Measurements from ENCODE around the gene SHROOM1.

SHROOM1 gene

GRCh38 chr5:132787076-132787475 lies 43.4 kb downstream of the SHROOM1 start:
- in situ Hi-C loops (cut with MboI; ENCODE audit: low pct_unique_long_range_greater_than_20kb, low sequenced_read_pairs) = no loop called here
- no peak for DNase-seq

GRCh38 chr5:132785864-132786263 lies 44.6 kb downstream of the SHROOM1 start:
- in situ Hi-C loops (cut with MboI; ENCODE audit: low pct_unique_long_range_greater_than_20kb, low sequenced_read_pairs) = no loop called here
- DNase-seq = no peak

GRCh38 chr5:132785365-132785764 lies 45.1 kb downstream of the SHROOM1 start:
- DNase-seq = peak; percentile 10
- in situ Hi-C loops (cut with MboI; ENCODE audit: low pct_unique_long_range_greater_than_20kb, low sequenced_read_pairs) = no loop called here

- peak; percentile 61 for DNase-seq
- in situ Hi-C loops (cut with MboI; ENCODE audit: low pct_unique_long_range_greater_than_20kb, low sequenced_read_pairs) = no loop called here
These were observed 48.3 kb downstream of the SHROOM1 start for GRCh38 chr5:132782101-132782500.

GRCh38 chr5:132781029-132781428 lies 49.4 kb downstream of the SHROOM1 start:
- DNase-seq = no peak
- in situ Hi-C loops (cut with MboI; ENCODE audit: low pct_unique_long_range_greater_than_20kb, low sequenced_read_pairs) = no loop called here

- in situ Hi-C loops (cut with MboI; ENCODE audit: low pct_unique_long_range_greater_than_20kb, low sequenced_read_pairs) = no loop called here
- no peak for DNase-seq
These were observed 49.9 kb downstream of the SHROOM1 start for GRCh38 chr5:132780577-132780976.

- DNase-seq = no peak
- in situ Hi-C loops (cut with MboI; ENCODE audit: low pct_unique_long_range_greater_than_20kb, low sequenced_read_pairs) = no loop called here
These were observed 50.5 kb downstream of the SHROOM1 start for GRCh38 chr5:132779961-132780360.

GRCh38 chr5:132778856-132779255 lies 51.6 kb downstream of the SHROOM1 start:
- in situ Hi-C loops (cut with MboI; ENCODE audit: low pct_unique_long_range_greater_than_20kb, low sequenced_read_pairs) = no loop called here
- DNase-seq = no peak

GRCh38 chr5:132778129-132778528 lies 52.3 kb downstream of the SHROOM1 start:
- in situ Hi-C loops (cut with MboI; ENCODE audit: low pct_unique_long_range_greater_than_20kb, low sequenced_read_pairs) = no loop called here
- no peak for DNase-seq

- in situ Hi-C loops (cut with MboI; ENCODE audit: low pct_unique_long_range_greater_than_20kb, low sequenced_read_pairs) = no loop called here
- peak; percentile 31 for DNase-seq
These were observed 53.0 kb downstream of the SHROOM1 start, which contains the start of gene SEPTIN8 for GRCh38 chr5:132777209-132778069. SEPTIN8 (minus strand) TSS chr5:132777239; CDS start chr5:132777137, 102 bp downstream.

- no peak for DNase-seq
- in situ Hi-C loops (cut with MboI; ENCODE audit: low pct_unique_long_range_greater_than_20kb, low sequenced_read_pairs) = no loop called here
These were observed 53.6 kb downstream of the SHROOM1 start for GRCh38 chr5:132776938-132777208.

GRCh38 chr5:132776131-132776937 lies 54.1 kb downstream of the SHROOM1 start:
- in situ Hi-C loops (cut with MboI; ENCODE audit: low pct_unique_long_range_greater_than_20kb, low sequenced_read_pairs) = no loop called here
- peak; percentile 53 for DNase-seq

- no peak for DNase-seq
- in situ Hi-C loops (cut with MboI; ENCODE audit: low pct_unique_long_range_greater_than_20kb, low sequenced_read_pairs) = no loop called here
These were observed 54.9 kb downstream of the SHROOM1 start for GRCh38 chr5:132775476-132775961.

GRCh38 chr5:132774896-132775295 lies 55.6 kb downstream of the SHROOM1 start:
- in situ Hi-C loops (cut with MboI; ENCODE audit: low pct_unique_long_range_greater_than_20kb, low sequenced_read_pairs) = no loop called here
- DNase-seq = no peak

GRCh38 chr5:132774406-132774805 lies 56.0 kb downstream of the SHROOM1 start:
- no peak for DNase-seq
- in situ Hi-C loops (cut with MboI; ENCODE audit: low pct_unique_long_range_greater_than_20kb, low sequenced_read_pairs) = no loop called here

- in situ Hi-C loops (cut with MboI; ENCODE audit: low pct_unique_long_range_greater_than_20kb, low sequenced_read_pairs) = no loop called here
- peak; percentile 87 for DNase-seq
These were observed 56.7 kb downstream of the SHROOM1 start for GRCh38 chr5:132773601-132774355.

GRCh38 chr5:132773114-132773513 lies 57.3 kb downstream of the SHROOM1 start:
- DNase-seq = no peak
- in situ Hi-C loops (cut with MboI; ENCODE audit: low pct_unique_long_range_greater_than_20kb, low sequenced_read_pairs) = no loop called here

- no peak for DNase-seq
- in situ Hi-C loops (cut with MboI; ENCODE audit: low pct_unique_long_range_greater_than_20kb, low sequenced_read_pairs) = no loop called here
These were observed 58.0 kb downstream of the SHROOM1 start for GRCh38 chr5:132772291-132773070.

Measured in KBM-7 (cell line).